ENCODE data around the gene SFMBT1. TPM values are rescaled to one million over a fixed set of nuclear protein-coding genes. Genes with fewer than 3 reads are reported as not detected.

SFMBT1 gene
- total and polyA plus RNA-seq, 2 of the 4 experiments (the other 2 are of a cell fraction), result 1.0 to 1.8 TPM

GRCh38 chr3:52882377-52882776 is 163.5 kb downstream of the SFMBT1 start:
- TF ChIP-seq MAFK (IDR thresholded peaks at IDR 0.05; ENCODE audit: low read depth, low read length), result no peak
- no peak for TF ChIP-seq BHLHE40 (IDR thresholded peaks at IDR 0.05; ENCODE audit: low read depth, low read length)
- TF ChIP-seq MXI1 (IDR thresholded peaks at IDR 0.05; ENCODE audit: borderline replicate concordance, low read depth, low read length), result no peak
- no peak for TF ChIP-seq MAZ (IDR thresholded peaks at IDR 0.05; ENCODE audit: borderline replicate concordance, low read depth, low read length)
- no peak for TF ChIP-seq CTCF (conservative IDR thresholded peaks at IDR 0.05; ENCODE audit: low read depth, low read length)
- TF ChIP-seq ELK1 (IDR thresholded peaks at IDR 0.05; ENCODE audit: borderline replicate concordance, low read depth, low read length), result no peak
- TF ChIP-seq RFX5 (IDR thresholded peaks at IDR 0.05; ENCODE audit: low read depth, low read length), result no peak
- TF ChIP-seq CEBPB (IDR thresholded peaks at IDR 0.05; ENCODE audit: low read depth, low read length), result no peak
- no peak for TF ChIP-seq FOS (IDR thresholded peaks at IDR 0.05; ENCODE audit: low read depth, low read length)
- no peak for TF ChIP-seq RCOR1 (IDR thresholded peaks at IDR 0.05; ENCODE audit: insufficient replicate concordance, low read length)
- TF ChIP-seq CHD1 (IDR thresholded peaks at IDR 0.05; ENCODE audit: low read depth, low read length), result no peak
- TF ChIP-seq RAD21 (IDR thresholded peaks at IDR 0.05; ENCODE audit: low read length), result no peak
- no peak for TF ChIP-seq NFE2L2 (IDR thresholded peaks at IDR 0.05; ENCODE audit: low read depth, low read length)
- TF ChIP-seq POLR2A (IDR thresholded peaks at IDR 0.05; ENCODE audit: low read depth, low read length), result no peak
- Histone ChIP-seq H3K36me3 (ENCODE audit: control insufficient read depth, insufficient read depth, low read length) (peaks cover 5% of the 10 kb centered on the region; the same call in 1 of the 2 replicates), H3K27ac (ENCODE audit: insufficient read depth, low read length) (no peak overlapping the region), H3K9ac (ENCODE audit: low read depth, low read length) (no peak overlapping the region), H3K23ac (ENCODE audit: low read depth, low read length) (no peak overlapping the region), H2BK5ac (ENCODE audit: low read depth, low read length, poor library complexity, severe bottlenecking) (no peak overlapping the region), H4K5ac (ENCODE audit: low read depth, low read length) (peak overlapping the region; percentile 27; the same call in 1 of the 2 replicates), H4K91ac (ENCODE audit: insufficient read depth, low read depth, low read length) (no peak overlapping the region), H3K9me1 (ENCODE audit: insufficient read depth, low read length) (peaks cover 8% of the 10 kb centered on the region; the same call in 1 of the 2 replicates), H4K20me1 (ENCODE audit: insufficient read depth, low read length) (peaks cover 1% of the 10 kb centered on the region; the same call in 1 of the 2 replicates), H3K14ac (replicated peaks; ENCODE audit: low read depth, low read length) (no peak overlapping the region), H4K8ac (ENCODE audit: low read depth in 2 of 2, low read length in 2 of 2) (peak overlapping the region; percentile 48 to 49; a peak in 2 of 4 replicates), H3K4me2 (ENCODE audit: low read depth, low read length) (no peak overlapping the region), H2BK20ac (ENCODE audit: low read depth, low read length) (no peak overlapping the region), H3K4me1 (ENCODE audit: control insufficient read depth, insufficient read depth, low read length) (peaks cover 5% of the 10 kb centered on the region), H3K56ac (ENCODE audit: extremely low read depth, insufficient read depth, low read length) (no peak overlapping the region), H2AK9ac (replicated peaks; ENCODE audit: low read depth, low read length, poor library complexity) (no peak overlapping the region), H3K9me3 (ENCODE audit: control insufficient read depth, insufficient read depth, low read length) (no peaks in the 10 kb centered on the region), H3K18ac (ENCODE audit: low read depth, low read length) (no peak overlapping the region), H3K79me1 (ENCODE audit: low read depth in 1 of 2, low read length in 2 of 2) (peaks cover 14 to 56% of the 10 kb centered on the region in 2 experiments), H3K4me3 (ENCODE audit: insufficient read depth, low read depth, low read length) (no peak overlapping the region), H2AFZ (replicated peaks; ENCODE audit: low read length, poor library complexity) (peak overlapping the region; percentile 32), H2AK5ac (ENCODE audit: low read depth, low read length) (no peak overlapping the region; the same call in 1 of the 2 replicates), H3K4ac (ENCODE audit: low read depth, low read length) (0 out of 2 replicates have a peak overlapping the region, but pooled peaks have one; percentile 45), H2BK15ac (ENCODE audit: low read depth, low read length) (no peak overlapping the region), H3K27me3 (ENCODE audit: control insufficient read depth, insufficient read depth, low read length) (no peaks in the 10 kb centered on the region), H2BK120ac (ENCODE audit: low read depth, low read length) (no peak overlapping the region)
- intact Hi-C loops (cut with micrococcal nuclease) (no loop called here), in situ Hi-C loops (cut with MboI; ENCODE audit: low sequenced_read_pairs) (no loop called here), dilution Hi-C loops (cut with HindIII; ENCODE audit: low sequenced_read_pairs, unreplicated experiment) (no loop called here)
- DNase-seq (no peak), ATAC-seq (ENCODE audit: low read depth) (no peak)
- POLR2A ChIA-PET (ENCODE audit: unreplicated experiment), result no interaction called here
- CTCF ChIA-PET, result interaction anchor here (1.1 to 2.0 kb wide), 3 partner anchors 8 to 11 kb away, joined by 3 to 7 read pairs (median 3); no protein-coding TSS in a partner anchor
- 100% methylated on average over 1 of the region's 4 CpGs; no CpG with 5 or more reads in 1 of the 2 experiments for WGBS, 2 experiments (ENCODE audit: extremely low coverage in 2 of 2, insufficient read length in 1 of 2)
- BruUV-seq (replicated peaks), result no TSS peak

Measured in IMR-90 (cell line).